Ovary (tissue), 3 donors: Measurements from ENCODE around the gene GTF3C2.

ENCODE experiments used
- CTCF ChIP-seq, 3 donors: fragments of 450-650 bp in 2 of 3; fragments of 200-600 bp in 1 of 3; IDR thresholded peaks; one replicate each; pipeline versions ENCODE4 v1.5.1 to v1.8.0; 2016 to 2022; ENCODE audit warnings: antibody characterized with exemption in 3 of 3, mild to moderate bottlenecking in 1 of 3
- EP300 ChIP-seq: sonication (generic); formaldehyde crosslinking; IDR thresholded peaks from one replicate; pipeline ENCODE4 v1.6.1; 2017; ENCODE audit warnings: antibody characterized with exemption
- POLR2A ChIP-seq: fragments of 450-650 bp; IDR thresholded peaks from one replicate; pipeline ENCODE4 v1.6.1; 2017; ENCODE audit warnings: antibody characterized with exemption, mild to moderate bottlenecking, moderate library complexity
- donor health status: DM: no; HTN: no; CAD: no.

DNA sequence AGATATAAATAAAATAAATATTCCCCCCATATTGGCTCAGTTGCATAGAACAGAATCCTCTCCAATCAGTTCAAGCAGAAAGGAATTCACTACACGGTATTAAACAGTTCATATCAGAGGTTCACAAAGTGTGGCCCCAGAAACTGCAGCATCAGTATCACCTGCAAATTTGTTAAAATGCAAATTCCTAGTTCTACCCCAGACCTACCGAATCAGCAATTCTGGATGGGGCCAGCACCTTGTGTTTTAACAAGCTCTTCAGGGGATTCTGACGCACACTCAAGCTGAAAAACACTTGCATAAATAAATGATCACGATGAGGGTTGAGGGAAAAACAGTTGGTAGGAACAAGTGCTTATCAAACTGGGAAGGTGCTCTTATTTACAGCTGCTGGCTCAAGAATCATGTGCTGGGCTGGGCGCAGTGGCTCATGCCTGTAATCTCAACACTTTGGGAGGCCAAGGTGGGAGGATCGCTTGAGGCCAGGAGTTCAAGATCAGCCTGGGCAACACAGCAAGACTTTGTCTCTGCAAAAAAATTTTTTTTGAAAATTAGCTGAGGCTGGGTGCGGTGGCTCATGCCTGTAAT, 6.4 kb downstream of the GTF3C2 start:
- TF ChIP-seq CTCF (IDR thresholded peaks at IDR 0.05) (no peak), EP300 (no peak), POLR2A (no peak)
